ENCODE measurements around the gene TARBP2. TPM values are rescaled to one million over a fixed set of nuclear protein-coding genes. Genes with fewer than 3 reads are reported as not detected.

The TARBP2 gene
- total RNA-seq, 6 experiments from 2014 or later: 15.1 to 20.8 (median 17.8) TPM

DNA sequence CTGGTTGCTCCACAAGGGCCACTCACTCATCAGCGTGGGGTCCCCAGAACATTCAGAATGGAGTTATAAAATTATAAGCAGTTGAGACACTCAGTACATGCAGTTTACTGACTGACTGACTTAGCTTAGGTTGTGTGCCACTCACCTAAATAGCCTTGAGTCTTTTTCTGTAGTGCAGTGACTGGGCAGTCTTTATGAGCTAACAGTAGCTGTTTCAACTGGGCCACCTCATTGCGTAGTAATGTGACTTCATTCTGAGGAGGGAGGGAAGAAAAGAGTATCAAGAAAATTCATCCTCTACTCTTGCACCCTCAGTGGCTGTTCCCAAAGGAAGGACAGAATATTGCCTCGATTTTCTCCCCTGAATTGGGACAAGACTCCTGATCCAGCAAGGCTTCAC, 22.0 kb downstream of the TARBP2 start:
- Histone ChIP-seq H3K36me3 (peaks cover 6 to 83% (median 27%) of the 10 kb centered on the region in 4 donors), H3K4me1 (no peaks in the 10 kb centered on the region), H3K9me3 (no peaks in the 10 kb centered on the region), H3K27ac (no peak overlapping the region), H3K27me3 (no peaks in the 10 kb centered on the region), H3K4me3 (no peak overlapping the region)
- DNase-seq: no peak
- WGBS (ENCODE audit: insufficient coverage, low coverage, low lambda C conversion rate, missing lambda C conversion rate): 92% methylated on average over 3 of the region's 3 CpGs
- TF ChIP-seq, protein P1, sequence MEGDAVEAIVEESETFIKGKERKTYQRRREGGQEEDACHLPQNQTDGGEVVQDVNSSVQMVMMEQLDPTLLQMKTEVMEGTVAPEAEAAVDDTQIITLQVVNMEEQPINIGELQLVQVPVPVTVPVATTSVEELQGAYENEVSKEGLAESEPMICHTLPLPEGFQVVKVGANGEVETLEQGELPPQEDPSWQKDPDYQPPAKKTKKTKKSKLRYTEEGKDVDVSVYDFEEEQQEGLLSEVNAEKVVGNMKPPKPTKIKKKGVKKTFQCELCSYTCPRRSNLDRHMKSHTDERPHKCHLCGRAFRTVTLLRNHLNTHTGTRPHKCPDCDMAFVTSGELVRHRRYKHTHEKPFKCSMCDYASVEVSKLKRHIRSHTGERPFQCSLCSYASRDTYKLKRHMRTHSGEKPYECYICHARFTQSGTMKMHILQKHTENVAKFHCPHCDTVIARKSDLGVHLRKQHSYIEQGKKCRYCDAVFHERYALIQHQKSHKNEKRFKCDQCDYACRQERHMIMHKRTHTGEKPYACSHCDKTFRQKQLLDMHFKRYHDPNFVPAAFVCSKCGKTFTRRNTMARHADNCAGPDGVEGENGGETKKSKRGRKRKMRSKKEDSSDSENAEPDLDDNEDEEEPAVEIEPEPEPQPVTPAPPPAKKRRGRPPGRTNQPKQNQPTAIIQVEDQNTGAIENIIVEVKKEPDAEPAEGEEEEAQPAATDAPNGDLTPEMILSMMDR (IDR thresholded peaks at IDR 0.05): no peak
- no peak for TF ChIP-seq POLR2A (IDR thresholded peaks at IDR 0.05)
- intact Hi-C loops (cut with DNase I): no loop called here
- no peak for ATAC-seq

- no peak for ATAC-seq
- Histone ChIP-seq H3K4me3 (no peak overlapping the region), H3K9me3 (no peaks in the 10 kb centered on the region), H3K4me1 (no peaks in the 10 kb centered on the region), H3K27me3 (no peaks in the 10 kb centered on the region), H3K36me3 (peaks cover 6 to 82% (median 24%) of the 10 kb centered on the region in 4 donors), H3K27ac (no peak overlapping the region)
- intact Hi-C loops (cut with DNase I): no loop called here
- TF ChIP-seq, protein P1 (IDR thresholded peaks at IDR 0.05): no peak
- no peak for TF ChIP-seq POLR2A (IDR thresholded peaks at IDR 0.05)
- WGBS (ENCODE audit: insufficient coverage, low coverage, low lambda C conversion rate, missing lambda C conversion rate): 100% methylated on average over 1 of the region's 13 CpGs
- DNase-seq: no peak
Observed at GRCh38 chr12:53524476-53524875, 23.4 kb downstream of the TARBP2 start.

DNA sequence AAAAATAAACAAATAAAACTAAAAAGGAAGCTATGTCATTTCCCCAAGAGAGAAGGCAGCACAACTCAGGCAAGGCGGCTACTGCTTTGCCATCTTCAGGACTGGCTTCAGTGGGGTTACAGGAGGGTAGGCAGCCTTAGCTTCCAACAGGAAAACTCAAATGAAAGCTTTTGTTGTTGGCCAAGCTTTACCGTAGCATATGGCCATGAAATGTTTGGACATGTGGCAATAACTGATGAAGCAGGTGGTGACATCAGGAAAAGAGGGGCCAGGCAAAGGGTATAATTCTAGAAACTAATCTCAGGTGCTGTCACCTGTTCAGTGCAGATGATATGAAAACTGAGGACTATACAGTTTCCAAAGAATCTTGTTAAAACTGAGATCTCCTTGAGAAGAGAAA, 29.0 kb downstream of the TARBP2 start:
- TF ChIP-seq, protein P1 (IDR thresholded peaks at IDR 0.05): no peak
- no peak for TF ChIP-seq POLR2A (IDR thresholded peaks at IDR 0.05)
- Histone ChIP-seq H3K4me3 (no peak overlapping the region), H3K36me3 (peaks cover 7 to 82% (median 29%) of the 10 kb centered on the region in 4 donors), H3K4me1 (peaks cover 0 to 3% (median 0%) of the 10 kb centered on the region in 4 donors), H3K9me3 (no peaks in the 10 kb centered on the region), H3K27ac (no peak overlapping the region), H3K27me3 (no peaks in the 10 kb centered on the region)
- DNase-seq (no peak), ATAC-seq (no peak)
- WGBS (ENCODE audit: insufficient coverage, low coverage, low lambda C conversion rate, missing lambda C conversion rate): 81% methylated on average over 2 of the region's 2 CpGs
- intact Hi-C loops (cut with DNase I): no loop called here

- H3K36me3 ChIP-seq: peaks cover 7 to 82% (median 33%) of the 10 kb centered on the region in 4 donors
- no peaks in the 10 kb centered on the region for H3K27me3 ChIP-seq
- DNase-seq: no peak
- no peak overlapping the region for H3K27ac ChIP-seq
- peaks cover 0 to 3% (median 0%) of the 10 kb centered on the region in 4 donors for H3K4me1 ChIP-seq
- ATAC-seq: no peak
- 92% methylated on average over 3 of the region's 4 CpGs for WGBS (ENCODE audit: insufficient coverage, low coverage, low lambda C conversion rate, missing lambda C conversion rate)
- no peak for TF ChIP-seq POLR2A (IDR thresholded peaks at IDR 0.05)
- TF ChIP-seq, protein P1 (IDR thresholded peaks at IDR 0.05): no peak
- intact Hi-C loops (cut with DNase I): no loop called here
- H3K4me3 ChIP-seq: no peak overlapping the region
- H3K9me3 ChIP-seq: no peaks in the 10 kb centered on the region
Observed at GRCh38 chr12:53530920-53531319, 29.8 kb downstream of the TARBP2 start.

- Histone ChIP-seq H3K4me1 (peaks cover 0 to 3% (median 0%) of the 10 kb centered on the region in 4 donors), H3K27me3 (no peaks in the 10 kb centered on the region), H3K36me3 (peaks cover 7 to 84% (median 40%) of the 10 kb centered on the region in 4 donors), H3K4me3 (no peak overlapping the region), H3K9me3 (no peaks in the 10 kb centered on the region), H3K27ac (no peak overlapping the region)
- intact Hi-C loops (cut with DNase I): no loop called here
- no peak for TF ChIP-seq POLR2A (IDR thresholded peaks at IDR 0.05)
- TF ChIP-seq, protein P1 (IDR thresholded peaks at IDR 0.05): no peak
- DNase-seq (no peak), ATAC-seq (no peak)
- WGBS (ENCODE audit: insufficient coverage, low coverage, low lambda C conversion rate, missing lambda C conversion rate): 100% methylated on average over 1 of the region's 3 CpGs
Observed at GRCh38 chr12:53532021-53532420, 30.9 kb downstream of the TARBP2 start.
